Measurements from ENCODE around the gene HBS1L. TPM values are rescaled to one million over a fixed set of nuclear protein-coding genes. Genes with fewer than 3 reads are reported as not detected.

Gene HBS1L
- total RNA-seq, 2 experiments from 2014 or later, result 82.9 to 93.1 TPM

DNA sequence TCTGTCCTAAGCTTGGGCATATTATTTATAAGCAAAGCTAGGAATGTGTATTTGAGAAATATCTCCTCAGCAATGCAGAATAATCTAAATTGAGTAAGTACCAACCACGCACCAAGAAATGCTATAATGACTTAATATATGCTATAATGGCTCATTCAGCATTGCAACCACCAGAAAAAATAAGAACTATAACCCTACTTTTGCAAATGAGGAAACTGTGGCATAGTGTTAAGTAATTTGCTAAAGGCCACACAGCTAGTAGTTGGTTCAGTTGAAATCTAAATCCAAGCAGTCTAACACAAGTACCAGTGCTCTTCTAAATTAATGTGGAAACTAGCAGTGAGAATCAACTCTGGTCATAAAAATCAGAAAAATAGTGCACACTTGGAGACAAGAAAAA lies 35.7 kb downstream of the HBS1L start:
- no peak overlapping the region for H3K4me3 ChIP-seq (ENCODE audit: low read depth, low read length, poor library complexity, severe bottlenecking)
- peaks cover 13% of the 10 kb centered on the region for H3K4me1 ChIP-seq (ENCODE audit: insufficient read depth, low read length, poor library complexity, severe bottlenecking)
- no peak for DNase-seq (ENCODE audit: low spot score)
- H3K9me3 ChIP-seq (ENCODE audit: low read length), result no peaks in the 10 kb centered on the region
- H3K27ac ChIP-seq (ENCODE audit: low read depth, low read length, poor library complexity, severe bottlenecking), result no peak overlapping the region
- intact Hi-C loops (cut with micrococcal nuclease; ENCODE audit: unreplicated experiment), result no loop called here
- peaks cover 23% of the 10 kb centered on the region; the same call in 1 of the 2 replicates for H3K36me3 ChIP-seq (ENCODE audit: insufficient read depth, low read length)
- H4K20me1 ChIP-seq (ENCODE audit: insufficient read depth, low read length), result 0 out of 2 replicates have a peak, but pooled peaks cover 3% of the 10 kb centered on the region
- peaks cover 37% of the 10 kb centered on the region; the same call in 1 of the 2 replicates for H3K79me2 ChIP-seq (ENCODE audit: insufficient read depth, low read depth, low read length)
- POLR2A ChIA-PET, result interaction anchor here (1.4 kb wide), 1 partner anchor 10 kb away, joined by 6 read pairs; no protein-coding TSS in a partner anchor
- no TSS peak for BruUV-seq (replicated peaks)
- TF ChIP-seq, protein P1, sequence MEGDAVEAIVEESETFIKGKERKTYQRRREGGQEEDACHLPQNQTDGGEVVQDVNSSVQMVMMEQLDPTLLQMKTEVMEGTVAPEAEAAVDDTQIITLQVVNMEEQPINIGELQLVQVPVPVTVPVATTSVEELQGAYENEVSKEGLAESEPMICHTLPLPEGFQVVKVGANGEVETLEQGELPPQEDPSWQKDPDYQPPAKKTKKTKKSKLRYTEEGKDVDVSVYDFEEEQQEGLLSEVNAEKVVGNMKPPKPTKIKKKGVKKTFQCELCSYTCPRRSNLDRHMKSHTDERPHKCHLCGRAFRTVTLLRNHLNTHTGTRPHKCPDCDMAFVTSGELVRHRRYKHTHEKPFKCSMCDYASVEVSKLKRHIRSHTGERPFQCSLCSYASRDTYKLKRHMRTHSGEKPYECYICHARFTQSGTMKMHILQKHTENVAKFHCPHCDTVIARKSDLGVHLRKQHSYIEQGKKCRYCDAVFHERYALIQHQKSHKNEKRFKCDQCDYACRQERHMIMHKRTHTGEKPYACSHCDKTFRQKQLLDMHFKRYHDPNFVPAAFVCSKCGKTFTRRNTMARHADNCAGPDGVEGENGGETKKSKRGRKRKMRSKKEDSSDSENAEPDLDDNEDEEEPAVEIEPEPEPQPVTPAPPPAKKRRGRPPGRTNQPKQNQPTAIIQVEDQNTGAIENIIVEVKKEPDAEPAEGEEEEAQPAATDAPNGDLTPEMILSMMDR (conservative IDR thresholded peaks at IDR 0.05; ENCODE audit: low read length), result no peak
- no peak for TF ChIP-seq EZH2phosphoT487 (IDR thresholded peaks at IDR 0.05; ENCODE audit: borderline replicate concordance, low read depth, low read length)
- H3K4me2 ChIP-seq (ENCODE audit: low read length), result no peak overlapping the region
- CTCF ChIA-PET (ENCODE audit: unreplicated experiment), result no interaction called here
- no peaks in the 10 kb centered on the region for H3K9me2 ChIP-seq (ENCODE audit: insufficient read depth, low read length)
- H2AFZ ChIP-seq (ENCODE audit: low read length), result no peak overlapping the region

DNA sequence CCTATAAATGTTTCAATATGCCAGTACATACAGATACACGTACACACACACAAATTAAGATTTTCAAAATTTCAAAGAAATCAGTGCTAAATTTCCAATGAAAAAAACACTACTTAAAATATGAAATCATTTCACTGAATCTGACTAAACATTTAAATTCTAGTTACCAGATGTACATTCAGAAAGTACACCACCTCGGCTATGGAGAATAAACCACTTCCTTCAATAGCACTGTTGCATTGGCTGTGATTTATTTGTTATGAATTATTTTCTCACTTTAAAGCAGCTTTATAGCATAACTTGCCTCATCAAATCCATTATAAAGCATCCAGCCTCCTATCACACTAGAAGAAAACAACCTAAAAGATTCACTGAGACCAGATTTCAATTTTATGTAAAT lies 36.6 kb downstream of the HBS1L start:
- Histone ChIP-seq H3K4me1 (ENCODE audit: insufficient read depth, low read length, poor library complexity, severe bottlenecking) (peaks cover 14% of the 10 kb centered on the region), H2AFZ (ENCODE audit: low read length) (no peak overlapping the region), H3K27ac (ENCODE audit: low read depth, low read length, poor library complexity, severe bottlenecking) (no peak overlapping the region), H3K9me2 (ENCODE audit: insufficient read depth, low read length) (no peaks in the 10 kb centered on the region), H3K4me2 (ENCODE audit: low read length) (no peak overlapping the region), H3K4me3 (ENCODE audit: low read depth, low read length, poor library complexity, severe bottlenecking) (no peak overlapping the region), H3K9me3 (ENCODE audit: low read length) (no peaks in the 10 kb centered on the region), H4K20me1 (ENCODE audit: insufficient read depth, low read length) (no peaks in the 10 kb centered on the region), H3K36me3 (ENCODE audit: insufficient read depth, low read length) (peaks cover 18% of the 10 kb centered on the region; the same call in 1 of the 2 replicates), H3K79me2 (ENCODE audit: insufficient read depth, low read depth, low read length) (peaks cover 37% of the 10 kb centered on the region; the same call in 1 of the 2 replicates)
- intact Hi-C loops (cut with micrococcal nuclease; ENCODE audit: unreplicated experiment), result no loop called here
- TF ChIP-seq, protein P1 (conservative IDR thresholded peaks at IDR 0.05; ENCODE audit: low read length), result no peak
- TF ChIP-seq EZH2phosphoT487 (IDR thresholded peaks at IDR 0.05; ENCODE audit: borderline replicate concordance, low read depth, low read length), result no peak
- DNase-seq (ENCODE audit: low spot score), result no peak
- POLR2A ChIA-PET, result no interaction called here
- no TSS peak for BruUV-seq (replicated peaks)
- CTCF ChIA-PET (ENCODE audit: unreplicated experiment), result no interaction called here

DNA sequence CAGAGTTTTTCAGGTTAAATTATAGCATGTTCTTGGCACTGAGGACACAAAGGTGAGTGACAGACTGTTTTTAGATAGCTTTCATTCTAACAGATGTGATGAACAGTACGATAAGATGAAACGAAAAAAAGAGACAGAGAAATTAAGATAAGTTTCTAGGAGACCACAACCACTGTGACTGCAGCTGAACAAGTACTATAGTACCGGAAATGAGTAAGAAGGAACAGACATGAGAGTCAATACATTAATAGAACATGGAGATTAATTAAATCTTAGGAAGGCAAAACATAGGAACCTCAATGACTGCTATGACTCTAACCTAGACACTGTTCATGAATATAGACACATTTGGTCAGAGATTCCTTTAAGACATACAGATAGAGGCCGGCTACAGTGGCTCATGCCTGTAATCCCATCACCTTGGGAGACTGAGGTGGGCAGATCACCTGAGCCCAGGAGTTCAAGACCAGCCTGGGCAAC lies 40.2 kb downstream of the HBS1L start:
- no peak for DNase-seq (ENCODE audit: low spot score)
- CTCF ChIA-PET (ENCODE audit: unreplicated experiment), result interaction anchor here (0.5 kb wide), 1 partner anchor 115 kb away, joined by 4 read pairs; no protein-coding TSS in a partner anchor
- no peaks in the 10 kb centered on the region for H3K9me2 ChIP-seq (ENCODE audit: insufficient read depth, low read length)
- H3K4me1 ChIP-seq (ENCODE audit: insufficient read depth, low read length, poor library complexity, severe bottlenecking), result peaks cover 14% of the 10 kb centered on the region
- no peak overlapping the region for H2AFZ ChIP-seq (ENCODE audit: low read length)
- POLR2A ChIA-PET, result interaction anchor here (0.6 to 1.0 kb wide), 3 partner anchors 16 to 48 kb away, joined by 3 to 4 read pairs (median 3); no protein-coding TSS in a partner anchor
- no peak overlapping the region for H3K27ac ChIP-seq (ENCODE audit: low read depth, low read length, poor library complexity, severe bottlenecking)
- peaks cover 19% of the 10 kb centered on the region for H3K36me3 ChIP-seq (ENCODE audit: insufficient read depth, low read length)
- BruUV-seq (replicated peaks), result no TSS peak
- TF ChIP-seq, protein P1 (conservative IDR thresholded peaks at IDR 0.05; ENCODE audit: low read length), result no peak
- TF ChIP-seq EZH2phosphoT487 (IDR thresholded peaks at IDR 0.05; ENCODE audit: borderline replicate concordance, low read depth, low read length), result no peak
- intact Hi-C loops (cut with micrococcal nuclease; ENCODE audit: unreplicated experiment), result loop anchor here (5.0 kb wide), 1 partner anchor 168 kb away; the partner anchor contains the start of gene MYB
- no peaks in the 10 kb centered on the region for H3K9me3 ChIP-seq (ENCODE audit: low read length)
- no peaks in the 10 kb centered on the region for H4K20me1 ChIP-seq (ENCODE audit: insufficient read depth, low read length)
- no peak overlapping the region for H3K4me2 ChIP-seq (ENCODE audit: low read length)
- H3K4me3 ChIP-seq (ENCODE audit: low read depth, low read length, poor library complexity, severe bottlenecking), result no peak overlapping the region
- peaks cover 25% of the 10 kb centered on the region; the same call in 1 of the 2 replicates for H3K79me2 ChIP-seq (ENCODE audit: insufficient read depth, low read depth, low read length)
